ENCODE measurements around the gene DBN1. TPM values are rescaled to one million over a fixed set of nuclear protein-coding genes. Genes with fewer than 3 reads are reported as not detected.

DBN1 gene
- total and polyA plus RNA-seq, 2 of the 8 experiments (the other 6 are each of a cell fraction or from before 2014, with no cell fraction given): 168 to 333 TPM

DNA sequence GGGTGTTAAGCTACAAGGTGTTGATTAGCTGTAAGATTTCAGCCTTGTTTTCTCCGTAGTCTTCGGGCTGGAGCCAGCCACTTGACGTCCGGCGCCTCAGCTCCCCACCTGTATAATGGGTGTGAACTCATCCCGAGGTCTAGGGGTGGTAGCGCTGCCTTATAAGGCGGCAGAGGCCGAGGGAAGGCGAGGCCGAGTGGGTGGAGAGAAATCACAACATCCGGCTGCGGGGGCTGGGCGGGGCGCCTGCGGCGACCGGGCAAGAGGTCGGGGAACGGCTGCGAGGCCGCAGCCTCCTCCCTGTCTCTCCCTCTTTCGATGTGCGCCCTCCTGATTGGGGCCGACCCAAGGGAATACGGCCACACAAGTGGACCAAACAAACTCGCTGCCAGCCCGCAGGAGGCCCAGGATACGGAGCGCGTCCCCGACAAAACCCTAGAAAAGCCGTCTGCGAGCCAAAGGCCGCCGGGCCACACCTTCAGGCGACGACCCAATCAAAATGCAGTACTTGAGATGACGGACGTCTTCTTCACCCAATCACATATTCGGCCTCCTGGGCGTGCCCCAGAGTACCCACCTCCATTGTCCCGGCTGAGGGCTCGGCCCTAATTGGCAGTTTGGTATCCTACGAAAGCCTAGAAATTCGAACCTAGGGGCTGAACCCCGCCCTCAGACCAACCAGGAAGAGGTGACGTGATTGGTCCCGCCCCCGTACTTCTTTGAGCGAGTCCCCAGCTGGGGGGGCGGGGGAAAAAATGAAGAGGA is 47.5 kb downstream of the DBN1 start (continued):
- TF ChIP-seq RNF2 (IDR thresholded peaks at IDR 0.05; ENCODE audit: borderline replicate concordance, low read depth, low read length, missing control alignments, poor library complexity, severe bottlenecking): no peak
- TF ChIP-seq ATF3 (IDR thresholded peaks at IDR 0.05; ENCODE audit: insufficient read depth, low read depth, low read length): no peak
- TF ChIP-seq FOSL1 (IDR thresholded peaks at IDR 0.05; ENCODE audit: insufficient read depth, low read depth, low read length): no peak
- no peak for TF ChIP-seq CEBPB (IDR thresholded peaks at IDR 0.05; ENCODE audit: low read depth, low read length)
- TF ChIP-seq POU5F1 (IDR thresholded peaks at IDR 0.05; ENCODE audit: low read depth, low read length): no peak
- no peak for TF ChIP-seq ZNF274 (IDR thresholded peaks at IDR 0.05; ENCODE audit: borderline replicate concordance, extremely low read depth, low read length)
- TF ChIP-seq CBX8 (IDR thresholded peaks at IDR 0.05; ENCODE audit: borderline replicate concordance, low read depth, low read length): no peak
- TF ChIP-seq CHD2 (IDR thresholded peaks at IDR 0.05; ENCODE audit: low read length): peak; percentile 87
- no peak for TF ChIP-seq GTF2F1 (IDR thresholded peaks at IDR 0.05; ENCODE audit: borderline replicate concordance, low read depth, low read length)
- peak; percentile 97 for TF ChIP-seq SP1 (IDR thresholded peaks at IDR 0.05; ENCODE audit: low read depth, low read length)
- no peak for TF ChIP-seq CBX5 (IDR thresholded peaks at IDR 0.05; ENCODE audit: low read depth, low read length)
- no peak for TF ChIP-seq JUN (IDR thresholded peaks at IDR 0.05; ENCODE audit: low read depth, low read length)
- peak; percentile 69 for TF ChIP-seq ASH2L (IDR thresholded peaks at IDR 0.05; ENCODE audit: low read length)
